Psoas muscle (tissue), 8 donors: ENCODE measurements around the gene COBL. TPM values are rescaled to one million over a fixed set of nuclear protein-coding genes. Genes with fewer than 3 reads are reported as not detected.
A peak's percentile ranks its signal among the peaks of the same experiment; 100 is the strongest.

ENCODE experiments used
- ATAC-seq, 4 donors: fragments of 200-7000 bp; cut with Tn5 transposase; one replicate each; pipeline ENCODE4 v1.9.1; 2020; ENCODE audit warnings: moderate library complexity in 3 of 4, mild to moderate bottlenecking in 2 of 4
- DNase-seq, 2 donors: peaks; one replicate each; pipeline ENCODE4 v3.0.0-alpha.2; 2020
- H3K27ac ChIP-seq: fragments of 200-600 bp; one replicate; pipeline ENCODE4 v1.8.0; 2022
- H3K27me3 ChIP-seq, 3 donors: fragments of 200-600 bp in 1 of 3; one replicate each; pipeline versions ENCODE4 v1.6.1 to v1.8.0; 2013 to 2022; ENCODE audit warnings: low read length in 2 of 3, mild to moderate bottlenecking in 2 of 3, moderate library complexity in 1 of 3; ENCODE audit not compliant: insufficient read depth in 3 of 3
- H3K36me3 ChIP-seq, 2 donors: fragments of 200-600 bp in 1 of 2; one replicate each; pipeline versions ENCODE4 v1.6.1 to v1.8.0; 2013 to 2022; ENCODE audit warnings: low read depth in 1 of 2, mild to moderate bottlenecking in 1 of 2, moderate library complexity in 1 of 2; ENCODE audit not compliant: insufficient read depth in 1 of 2
- H3K4me1 ChIP-seq: fragments of 200-600 bp; one replicate; pipeline ENCODE4 v1.8.0; 2022
- H3K4me3 ChIP-seq: fragments of 200-600 bp; one replicate; pipeline ENCODE4 v1.8.0; 2022; ENCODE audit warnings: mild to moderate bottlenecking
- H3K9me3 ChIP-seq: fragments of 200-600 bp; one replicate; pipeline ENCODE4 v1.8.0; 2022
- whole genome bisulfite sequencing, 3 donors: extraction: QIAGEN DNeasy Blood & Tissue Kit; methylation state at CpG; one replicate each; pipeline versions ENCODE4 v1.1.6 to v1.1.7; 2013; 5-methylcytosine and 5-hydroxymethylcytosine counted together
- intact Hi-C, 2 donors: fragments of 100-400 bp; cut with DNase I; formaldehyde crosslinking; loops; one replicate each; pipeline versions ENCODE4 v1.11.0 to v1.14.2; 2022
- long read RNA-seq, 2 donors: library from polyadenylated mRNA; unstranded; transcript quantifications; one replicate each; pipeline ENCODE4 v2.0.0, GENCODE V29; 2021
- polyA plus RNA-seq, 3 donors: library from polyadenylated mRNA; stranded (reverse); fragments of 200-250 nt; gene quantifications; one replicate each; pipeline ENCODE4 v1.2.3, GENCODE V29; 2013
- total RNA-seq, 4 donors: library from RNA; stranded (reverse); fragmentation: NEBNext Ultra II Directional in 2 of 4; extraction: Animal tissue kit (Norgen Biotek cat#: 25700) in 2 of 4; gene quantifications; one replicate each; pipeline versions ENCODE4 v1.2.1 to v1.2.4, GENCODE V29; 2021 to 2023
- TF ChIP-seq, protein P1 (sequence below): fragments of 200-600 bp; IDR thresholded peaks from one replicate; pipeline ENCODE4 v1.8.0; 2022; ENCODE audit warnings: antibody characterized with exemption
- donor health status: healthy with polysubstance abuse.
- donor health status: DM: no; HTN: no; CAD: no; lungs with moderate emphysema.
- donor health status: Bipolar disorder and iron deficiency.
- donor health status: healthy.
- donor health status: DM: yes; HTN: yes; CAD: no.
- donor health status: DM: no; HTN: no; CAD: no.
- donor health status: DM: no; HTN: no; CAD: no.
- donor health status: DM: yes; HTN: yes; CAD: no.

Gene COBL, protein sequence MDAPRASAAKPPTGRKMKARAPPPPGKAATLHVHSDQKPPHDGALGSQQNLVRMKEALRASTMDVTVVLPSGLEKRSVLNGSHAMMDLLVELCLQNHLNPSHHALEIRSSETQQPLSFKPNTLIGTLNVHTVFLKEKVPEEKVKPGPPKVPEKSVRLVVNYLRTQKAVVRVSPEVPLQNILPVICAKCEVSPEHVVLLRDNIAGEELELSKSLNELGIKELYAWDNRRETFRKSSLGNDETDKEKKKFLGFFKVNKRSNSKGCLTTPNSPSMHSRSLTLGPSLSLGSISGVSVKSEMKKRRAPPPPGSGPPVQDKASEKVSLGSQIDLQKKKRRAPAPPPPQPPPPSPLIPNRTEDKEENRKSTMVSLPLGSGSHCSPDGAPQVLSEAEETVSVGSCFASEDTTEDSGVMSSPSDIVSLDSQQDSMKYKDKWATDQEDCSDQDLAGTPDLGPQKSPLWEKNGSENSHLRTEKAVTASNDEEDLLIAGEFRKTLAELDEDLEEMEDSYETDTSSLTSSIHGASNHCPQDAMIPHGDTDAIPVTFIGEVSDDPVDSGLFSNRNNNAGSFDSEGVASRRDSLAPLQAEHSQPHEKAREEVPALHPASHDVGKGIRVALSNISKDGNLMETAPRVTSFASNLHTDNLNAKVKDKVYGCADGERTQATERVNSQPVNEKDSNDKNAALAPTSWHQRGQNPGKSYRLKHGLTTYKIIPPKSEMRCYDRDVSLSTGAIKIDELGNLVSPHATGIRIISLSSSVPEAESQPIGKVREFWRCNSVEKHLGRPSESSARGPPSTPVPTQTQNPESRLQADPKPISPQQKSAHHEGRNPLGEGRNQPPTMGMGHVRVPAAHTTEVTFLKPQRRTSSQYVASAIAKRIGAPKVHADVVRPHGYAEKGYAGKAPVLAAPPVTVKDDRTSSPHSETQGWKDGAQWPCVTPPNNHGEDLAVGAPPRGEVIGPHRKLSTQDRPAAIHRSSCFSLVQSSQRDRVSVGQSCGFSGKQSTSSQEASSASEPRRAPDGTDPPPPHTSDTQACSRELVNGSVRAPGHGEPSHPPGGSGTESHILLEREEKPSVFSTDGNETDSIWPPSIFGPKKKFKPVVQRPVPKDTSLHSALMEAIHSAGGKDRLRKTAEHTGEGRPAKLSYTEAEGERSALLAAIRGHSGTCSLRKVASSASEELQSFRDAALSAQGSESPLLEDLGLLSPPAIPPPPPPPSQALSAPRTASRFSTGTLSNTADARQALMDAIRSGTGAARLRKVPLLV
- 100 to 1,000 TPM in 3 of 4 donors, 10 to 100 TPM in 1; 57.5 to 139 (median 117) TPM for total RNA-seq
- 100 to 1,000 TPM in 2 of 3 donors, 10 to 100 TPM in 1; 59.5 to 122 (median 115) TPM for polyA plus RNA-seq
- long read RNA-seq, donor 1, transcript COBL-210 (9 exons, 1,941 nt), result major isoform, 100 of 135 reads
- long read RNA-seq, donor 1, partial matches to known transcripts, result 15 of 135 reads
- long read RNA-seq, donor 1, other reads (novel, unspliced or antisense), result 19 of 135 reads
- long read RNA-seq, donor 2, transcript COBL-205 (8 exons, 3,785 nt), result minor isoform, 5 of 393 reads
- long read RNA-seq, donor 2, transcript COBL-210 (9 exons, 1,941 nt), result major isoform, 282 of 393 reads
- long read RNA-seq, donor 2, partial matches to known transcripts, result 42 of 393 reads
- long read RNA-seq, donor 2, other reads (novel, unspliced or antisense), result 64 of 393 reads

DNA sequence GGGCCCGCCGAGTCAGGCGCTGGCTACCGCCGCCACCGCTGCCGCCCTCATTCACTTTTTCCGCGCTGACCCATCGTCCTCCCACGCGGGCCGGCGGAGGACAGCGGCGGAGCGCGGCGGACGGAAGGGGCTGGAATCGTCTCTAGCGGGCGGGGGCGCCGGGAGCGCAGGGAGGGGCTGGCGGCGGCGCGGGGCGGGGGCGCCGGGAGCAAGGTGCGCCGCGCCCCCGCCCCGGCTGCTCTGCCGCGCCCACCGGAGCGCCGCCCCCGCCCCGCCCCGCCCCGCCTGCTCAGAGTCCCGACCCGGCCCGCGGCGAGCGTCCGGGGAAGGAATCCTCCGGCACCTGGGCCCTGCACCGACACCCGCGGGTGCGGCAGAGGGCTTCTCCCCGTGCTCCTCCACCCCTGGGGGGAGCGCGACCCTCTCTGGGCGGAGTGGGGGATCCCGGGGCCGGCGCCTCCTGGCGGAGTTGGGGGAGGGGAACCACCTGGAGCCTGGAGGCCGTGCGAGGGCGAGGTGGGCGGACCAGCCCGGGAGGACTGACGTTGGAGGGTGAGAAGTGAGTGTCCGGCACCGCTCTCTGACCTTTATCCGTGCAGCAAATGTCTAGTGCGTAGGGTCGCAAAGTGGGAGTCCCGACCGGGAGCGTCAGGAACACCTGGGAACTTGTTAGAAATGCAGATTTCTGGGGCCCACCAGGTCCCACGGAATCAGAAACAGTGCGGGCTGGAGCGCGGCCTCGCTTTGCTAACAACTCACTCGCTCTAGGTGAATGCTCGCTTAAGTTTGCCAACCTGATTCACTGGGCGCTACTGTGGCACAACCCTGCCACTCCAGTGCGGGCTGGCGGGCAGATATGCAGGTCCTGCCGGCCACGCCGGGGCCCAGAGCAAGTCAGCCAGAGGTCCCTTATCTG lies at the start of gene COBL:
Gene COBL, minus strand, starts transcription at position 144 of the 916 bp plus-strand sequence. CDS start 176 bp downstream, outside the sequence.
- H3K27ac ChIP-seq, result peak within 1 kb of the TSS; percentile 90
- peaks cover 3% of the 10 kb centered on the region for H3K4me1 ChIP-seq
- peak within 1 kb of the TSS; percentile 81 for H3K4me3 ChIP-seq
- ATAC-seq (peak; percentile 47 to 61 (median 54)), DNase-seq (peak; percentile 47 to 65)
- no peaks in the 10 kb centered on the region for H3K9me3 ChIP-seq
- TF ChIP-seq, protein P1, sequence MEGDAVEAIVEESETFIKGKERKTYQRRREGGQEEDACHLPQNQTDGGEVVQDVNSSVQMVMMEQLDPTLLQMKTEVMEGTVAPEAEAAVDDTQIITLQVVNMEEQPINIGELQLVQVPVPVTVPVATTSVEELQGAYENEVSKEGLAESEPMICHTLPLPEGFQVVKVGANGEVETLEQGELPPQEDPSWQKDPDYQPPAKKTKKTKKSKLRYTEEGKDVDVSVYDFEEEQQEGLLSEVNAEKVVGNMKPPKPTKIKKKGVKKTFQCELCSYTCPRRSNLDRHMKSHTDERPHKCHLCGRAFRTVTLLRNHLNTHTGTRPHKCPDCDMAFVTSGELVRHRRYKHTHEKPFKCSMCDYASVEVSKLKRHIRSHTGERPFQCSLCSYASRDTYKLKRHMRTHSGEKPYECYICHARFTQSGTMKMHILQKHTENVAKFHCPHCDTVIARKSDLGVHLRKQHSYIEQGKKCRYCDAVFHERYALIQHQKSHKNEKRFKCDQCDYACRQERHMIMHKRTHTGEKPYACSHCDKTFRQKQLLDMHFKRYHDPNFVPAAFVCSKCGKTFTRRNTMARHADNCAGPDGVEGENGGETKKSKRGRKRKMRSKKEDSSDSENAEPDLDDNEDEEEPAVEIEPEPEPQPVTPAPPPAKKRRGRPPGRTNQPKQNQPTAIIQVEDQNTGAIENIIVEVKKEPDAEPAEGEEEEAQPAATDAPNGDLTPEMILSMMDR, result no peak
- 5 to 16% (median 12%) methylated on average over 65 to 92 of the region's 94 CpGs for WGBS, 3 donors
- H3K36me3 ChIP-seq, result no peaks in the 10 kb centered on the region
- H3K27me3 ChIP-seq, result no peaks in the 10 kb centered on the region
- intact Hi-C loops, result loop anchor here (5.0 kb wide), 2 partner anchors 35 to 90 kb away; no protein-coding TSS in a partner anchor

DNA sequence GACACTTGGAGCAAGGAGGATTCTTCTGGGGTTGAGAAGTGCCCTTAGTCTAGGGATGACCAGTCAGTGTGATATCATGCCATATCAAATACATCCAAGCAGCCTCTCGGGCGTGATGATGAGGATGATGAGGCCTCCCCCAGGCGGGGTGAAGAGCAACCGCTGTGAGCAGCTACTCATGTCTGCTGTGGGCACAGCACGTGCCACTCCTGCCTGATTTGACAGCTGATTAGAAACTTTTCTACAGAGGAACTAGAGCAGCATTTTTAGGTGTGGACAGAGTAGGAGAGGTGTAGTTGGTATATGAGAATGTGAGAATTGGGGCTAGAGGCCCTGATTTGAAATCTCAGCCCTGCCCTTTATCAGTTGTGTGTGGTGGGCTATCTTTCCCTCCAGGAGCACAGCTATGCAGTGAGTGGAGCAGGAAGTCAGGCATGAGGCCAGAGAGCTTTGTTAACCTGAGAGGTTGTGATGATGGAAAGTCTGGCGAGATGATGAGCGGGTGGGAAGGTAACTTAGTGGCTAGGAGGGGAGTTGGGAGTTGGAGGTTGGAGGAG lies 49.6 kb upstream of the COBL start:
- TF ChIP-seq, protein P1, result no peak
- no peak for ATAC-seq
- no peaks in the 10 kb centered on the region for H3K36me3 ChIP-seq
- H3K27ac ChIP-seq, result no peak overlapping the region
- no peaks in the 10 kb centered on the region for H3K27me3 ChIP-seq
- H3K4me3 ChIP-seq, result no peak overlapping the region
- H3K9me3 ChIP-seq, result no peaks in the 10 kb centered on the region
- WGBS, 3 donors, result 80 to 89% (median 88%) methylated on average over 7 of the region's 7 CpGs
- H3K4me1 ChIP-seq, result no peaks in the 10 kb centered on the region
- no peak for DNase-seq
- intact Hi-C loops, result loop anchor here (5.0 kb wide), 2 partner anchors 179 to 204 kb away; no protein-coding TSS in a partner anchor

DNA sequence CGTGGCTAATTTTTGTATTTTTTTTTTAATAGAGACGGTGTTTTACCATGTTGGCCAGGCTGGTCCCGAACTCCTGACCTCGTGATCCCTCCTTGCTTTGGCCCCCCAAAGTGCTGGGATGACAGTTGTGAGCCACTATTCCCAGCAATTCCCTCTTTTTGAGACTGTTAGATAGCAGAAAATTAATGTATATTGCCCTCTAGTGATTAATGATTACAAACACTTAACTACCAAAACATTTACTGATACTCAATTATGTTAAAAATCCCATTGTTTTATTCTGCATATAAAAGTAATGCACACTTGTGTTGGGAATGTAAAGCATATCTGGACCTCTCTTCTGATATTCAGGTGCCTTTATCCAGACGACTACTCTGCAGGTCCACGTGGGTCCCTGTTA lies 41.2 kb upstream of the COBL start:
- Histone ChIP-seq H3K27me3 (no peaks in the 10 kb centered on the region), H3K36me3 (no peaks in the 10 kb centered on the region), H3K4me3 (no peak overlapping the region), H3K27ac (no peak overlapping the region), H3K9me3 (no peaks in the 10 kb centered on the region), H3K4me1 (no peaks in the 10 kb centered on the region)
- WGBS, 3 donors, result 73 to 85% (median 75%) methylated on average over 6 of the region's 6 CpGs
- ATAC-seq (peak in 3 of 4 donors; percentile 35 to 58 (median 42)), DNase-seq (no peak)
- intact Hi-C loops, result loop anchor here (5.0 to 10.0 kb wide), 2 partner anchors 131 to 133 kb away; no protein-coding TSS in a partner anchor
- TF ChIP-seq, protein P1, result peak; percentile 28
